Caco-2 (cell line): Measurements from ENCODE around the gene RIPOR3. TPM values are rescaled to one million over a fixed set of nuclear protein-coding genes. Genes with fewer than 3 reads are reported as not detected.

Source experiments
- BruUV-seq: library from RNA; stranded (reverse); fragments of 400-500 nt; replicated peaks from 2 replicates; lab custom pipeline; 2021; lab: Mats Ljungman, UMichigan
- CTCF ChIA-PET: fragments of 300-600 bp; sonication (Branson Sonifier 250); formaldehyde crosslinking; loops from one replicate; lab custom pipeline; 2022; ENCODE audit warnings: antibody characterized with exemption; lab: Charles Lee
- POLR2A ChIA-PET: fragments of 300-600 bp; sonication (Branson Sonifier 250); formaldehyde crosslinking; loops from one replicate; lab custom pipeline; 2022; ENCODE audit warnings: antibody characterized with exemption; lab: Charles Lee
- DNase-seq, 2 experiments: peaks; one replicate each; pipeline versions ENCODE4 v3.0.0 to v3.0.0-alpha.2; 2020 to 2022
- H3K27me3 ChIP-seq: replicated peaks from 2 replicates; pipeline ENCODE4 v1.6.0; 2011; ENCODE audit warnings: low read length; ENCODE audit not compliant: control insufficient read depth, insufficient read depth
- H3K36me3 ChIP-seq: 2 replicates; pipeline ENCODE4 v1.5.1; 2011; ENCODE audit warnings: low read length; ENCODE audit not compliant: control insufficient read depth, insufficient read depth
- H3K4me1 ChIP-seq: fragments of 250-450 bp; sonication (Bioruptor Pico); 2 replicates; pipeline ENCODE4 v1.5.1; 2020; ENCODE audit warnings: mild to moderate bottlenecking
- H3K4me3 ChIP-seq: 2 replicates; pipeline ENCODE4 v1.5.1; 2011; ENCODE audit warnings: low read depth, mild to moderate bottlenecking, control low read depth, low read length
- H3K9me3 ChIP-seq: fragments of 250-450 bp; sonication (Bioruptor Pico); 2 replicates; pipeline ENCODE4 v1.5.1; 2020; ENCODE audit warnings: mild to moderate bottlenecking, moderate library complexity
- H3K27ac Mint-ChIP-seq: one replicate; pipeline ENCODE4 v1.8.0; 2022; ENCODE audit warnings: mixed read lengths; ENCODE audit not compliant: unreplicated experiment
- H3K27me3 Mint-ChIP-seq: one replicate; pipeline ENCODE4 v1.8.0; 2022; ENCODE audit warnings: mixed read lengths; ENCODE audit not compliant: insufficient read depth, unreplicated experiment
- H3K36me3 Mint-ChIP-seq: one replicate; pipeline ENCODE4 v1.8.0; 2022; ENCODE audit warnings: mild to moderate bottlenecking, mixed read lengths; ENCODE audit not compliant: insufficient read depth, unreplicated experiment
- H3K4me1 Mint-ChIP-seq: one replicate; pipeline ENCODE4 v1.8.0; 2022; ENCODE audit warnings: low read depth, mixed read lengths; ENCODE audit not compliant: unreplicated experiment
- H3K4me3 Mint-ChIP-seq: one replicate; pipeline ENCODE4 v1.8.0; 2022; ENCODE audit warnings: mild to moderate bottlenecking, moderate library complexity, mixed read lengths; ENCODE audit not compliant: unreplicated experiment
- H3K9me3 Mint-ChIP-seq: one replicate; pipeline ENCODE4 v1.8.0; 2022; ENCODE audit warnings: mixed read lengths; ENCODE audit not compliant: unreplicated experiment
- intact Hi-C: fragments of 100-400 bp; cut with micrococcal nuclease; formaldehyde crosslinking; loops from one replicate; pipeline ENCODE4 v1.10.0; 2022; ENCODE audit not compliant: unreplicated experiment
- total RNA-seq: library from RNA; stranded (reverse); gene quantifications from 2 replicates; pipeline ENCODE4 v1.2.3, GENCODE V29; 2022
- TF ChIP-seq, protein P1 (sequence below), 2 experiments: fragments of 200-600 bp in 1 of 2; IDR thresholded peaks; 1 replicate in 1 of 2; 2 replicates in 1 of 2; pipeline versions ENCODE4 v1.5.1 to v1.8.0; 2011 to 2022; ENCODE audit warnings: antibody characterized with exemption in 1 of 2, control low read depth in 1 of 2, inconsistent platforms in 1 of 2, low read depth in 1 of 2, low read length in 1 of 2, mild to moderate bottlenecking in 1 of 2, moderate library complexity in 1 of 2; ENCODE audit not compliant: insufficient read depth in 1 of 2, severe bottlenecking in 1 of 2, unreplicated experiment in 1 of 2

The RIPOR3 gene
- total RNA-seq, 1 experiment from 2014 or later: 0.18 TPM

DNA sequence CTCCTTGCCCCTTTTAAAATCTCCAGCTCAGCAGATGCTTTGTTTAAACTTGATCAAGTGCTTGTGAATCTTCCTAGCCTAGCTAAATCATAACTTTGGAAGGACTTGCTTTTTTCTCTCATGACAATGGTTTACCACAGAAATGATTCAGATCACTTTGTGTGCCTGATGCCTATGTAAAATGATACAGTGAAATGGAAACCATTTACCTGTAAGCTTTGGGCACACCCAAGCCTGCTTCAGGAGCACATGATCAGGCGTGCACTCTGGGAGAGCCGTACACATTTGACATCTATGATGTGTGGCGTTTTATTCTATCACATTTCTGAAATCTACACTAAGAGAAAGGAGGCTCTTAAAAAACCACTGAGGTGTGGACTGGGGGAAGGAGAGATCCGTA lies 140.1 kb downstream of the RIPOR3 start:
- POLR2A ChIA-PET: interaction anchor here (0.5 kb wide), 1 partner anchor 379 kb away, joined by 3 read pairs; no protein-coding TSS in a partner anchor
- no peaks in the 10 kb centered on the region for H3K4me1 Mint-ChIP-seq
- CTCF ChIA-PET: interaction anchor here (0.5 to 1.1 kb wide), 3 partner anchors 19 to 242 kb away, joined by 3 to 4 read pairs (median 3); no protein-coding TSS in a partner anchor
- H3K36me3 Mint-ChIP-seq: peaks cover 6% of the 10 kb centered on the region
- H3K4me1 ChIP-seq: no peaks in the 10 kb centered on the region
- H3K36me3 ChIP-seq: no peaks in the 10 kb centered on the region
- H3K4me3 ChIP-seq: no peak overlapping the region
- H3K27me3 Mint-ChIP-seq: no peaks in the 10 kb centered on the region
- peaks cover 5% of the 10 kb centered on the region; the same call in 1 of the 2 replicates for H3K9me3 ChIP-seq
- H3K4me3 Mint-ChIP-seq: no peak overlapping the region
- TF ChIP-seq, protein P1, sequence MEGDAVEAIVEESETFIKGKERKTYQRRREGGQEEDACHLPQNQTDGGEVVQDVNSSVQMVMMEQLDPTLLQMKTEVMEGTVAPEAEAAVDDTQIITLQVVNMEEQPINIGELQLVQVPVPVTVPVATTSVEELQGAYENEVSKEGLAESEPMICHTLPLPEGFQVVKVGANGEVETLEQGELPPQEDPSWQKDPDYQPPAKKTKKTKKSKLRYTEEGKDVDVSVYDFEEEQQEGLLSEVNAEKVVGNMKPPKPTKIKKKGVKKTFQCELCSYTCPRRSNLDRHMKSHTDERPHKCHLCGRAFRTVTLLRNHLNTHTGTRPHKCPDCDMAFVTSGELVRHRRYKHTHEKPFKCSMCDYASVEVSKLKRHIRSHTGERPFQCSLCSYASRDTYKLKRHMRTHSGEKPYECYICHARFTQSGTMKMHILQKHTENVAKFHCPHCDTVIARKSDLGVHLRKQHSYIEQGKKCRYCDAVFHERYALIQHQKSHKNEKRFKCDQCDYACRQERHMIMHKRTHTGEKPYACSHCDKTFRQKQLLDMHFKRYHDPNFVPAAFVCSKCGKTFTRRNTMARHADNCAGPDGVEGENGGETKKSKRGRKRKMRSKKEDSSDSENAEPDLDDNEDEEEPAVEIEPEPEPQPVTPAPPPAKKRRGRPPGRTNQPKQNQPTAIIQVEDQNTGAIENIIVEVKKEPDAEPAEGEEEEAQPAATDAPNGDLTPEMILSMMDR (IDR thresholded peaks at IDR 0.05; ENCODE audit: insufficient read depth in 1 of 2, low read depth in 1 of 2, low read length in 1 of 2, severe bottlenecking in 1 of 2, unreplicated experiment in 1 of 2): no peak
- no peak for DNase-seq
- H3K27me3 ChIP-seq: no peaks in the 10 kb centered on the region
- no TSS peak for BruUV-seq
- intact Hi-C loops: no loop called here
- H3K9me3 Mint-ChIP-seq: no peaks in the 10 kb centered on the region
- no peak overlapping the region for H3K27ac Mint-ChIP-seq

GRCh38 chr20:50550531-50550930 lies 140.8 kb downstream of the RIPOR3 start:
- Mint-ChIP-seq H3K4me3 (no peak overlapping the region), H3K36me3 (peaks cover 6% of the 10 kb centered on the region), H3K27me3 (no peaks in the 10 kb centered on the region), H3K4me1 (no peaks in the 10 kb centered on the region), H3K27ac (no peak overlapping the region), H3K9me3 (no peaks in the 10 kb centered on the region)
- DNase-seq: no peak
- TF ChIP-seq, protein P1 (IDR thresholded peaks at IDR 0.05; ENCODE audit: insufficient read depth in 1 of 2, low read depth in 1 of 2, low read length in 1 of 2, severe bottlenecking in 1 of 2, unreplicated experiment in 1 of 2): no peak
- no peaks in the 10 kb centered on the region for H3K4me1 ChIP-seq
- no peaks in the 10 kb centered on the region for H3K27me3 ChIP-seq
- H3K4me3 ChIP-seq: no peak overlapping the region
- CTCF ChIA-PET: interaction anchor here (0.5 to 1.1 kb wide), 3 partner anchors 20 to 243 kb away, joined by 3 to 4 read pairs (median 3); no protein-coding TSS in a partner anchor
- H3K9me3 ChIP-seq: peaks cover 5% of the 10 kb centered on the region; the same call in 1 of the 2 replicates
- intact Hi-C loops: no loop called here
- POLR2A ChIA-PET: no interaction called here
- H3K36me3 ChIP-seq: no peaks in the 10 kb centered on the region
- no TSS peak for BruUV-seq

- ChIA-PET POLR2A (interaction anchor here (0.7 to 1.0 kb wide), 2 partner anchors 13 to 48 kb away, joined by 3 to 4 read pairs; no protein-coding TSS in a partner anchor), CTCF (no interaction called here)
- H3K27me3 Mint-ChIP-seq: no peaks in the 10 kb centered on the region
- H3K27ac Mint-ChIP-seq: no peak overlapping the region
- Histone ChIP-seq H3K36me3 (no peaks in the 10 kb centered on the region), H3K27me3 (no peaks in the 10 kb centered on the region), H3K4me3 (no peak overlapping the region), H3K4me1 (no peaks in the 10 kb centered on the region), H3K9me3 (no peaks in the 10 kb centered on the region)
- H3K36me3 Mint-ChIP-seq: peaks cover 6% of the 10 kb centered on the region
- no peaks in the 10 kb centered on the region for H3K9me3 Mint-ChIP-seq
- DNase-seq: no peak
- H3K4me3 Mint-ChIP-seq: no peak overlapping the region
- intact Hi-C loops: no loop called here
- TF ChIP-seq, protein P1 (IDR thresholded peaks at IDR 0.05; ENCODE audit: insufficient read depth in 1 of 2, low read depth in 1 of 2, low read length in 1 of 2, severe bottlenecking in 1 of 2, unreplicated experiment in 1 of 2): no peak
- H3K4me1 Mint-ChIP-seq: no peaks in the 10 kb centered on the region
- BruUV-seq: no TSS peak
Measured at GRCh38 chr20:50548396-50548795, 142.9 kb downstream of the RIPOR3 start.
